Measurements from ENCODE around the gene DRAXIN.

DNA sequence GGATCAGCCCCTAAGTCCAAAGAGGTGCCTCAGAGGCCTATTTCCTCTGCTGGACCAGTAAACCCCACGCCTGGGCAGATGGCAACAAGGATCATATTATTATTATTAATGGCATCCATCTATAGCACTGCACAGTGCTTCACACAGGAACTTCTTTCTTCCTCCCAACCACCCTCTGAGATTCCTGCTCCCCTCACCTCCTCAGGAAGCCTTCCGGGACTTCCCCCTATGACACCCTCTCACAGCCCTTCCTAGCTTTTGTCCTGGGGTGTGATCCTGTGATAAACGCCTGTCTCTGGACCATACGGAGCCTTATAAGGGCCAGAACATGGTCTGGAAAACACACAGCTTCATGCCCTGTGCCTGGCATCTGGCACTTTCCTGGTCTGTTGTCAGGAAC lies 40.5 kb upstream of the DRAXIN start:
- TF ChIP-seq POLR2A (IDR thresholded peaks at IDR 0.05; ENCODE audit: low read length) (no peak), GATA1 (IDR thresholded peaks at IDR 0.05; ENCODE audit: low read depth, low read length) (no peak)

Measured in erythroblast (primary cell).